Skeletal muscle satellite cell (primary cell): ENCODE measurements around the gene CALCOCO1.

Experiments
- H3K27me3 ChIP-seq: 2 replicates; pipeline ENCODE4 v1.7.0; 2013; ENCODE audit warnings: low read length; ENCODE audit not compliant: control insufficient read depth, insufficient read depth
- H3K36me3 ChIP-seq: 2 replicates; pipeline ENCODE4 v1.7.0; 2013; ENCODE audit warnings: mild to moderate bottlenecking, control low read depth, low read length; ENCODE audit not compliant: insufficient read depth
- H3K4me1 ChIP-seq: 2 replicates; pipeline ENCODE4 v1.7.0; 2013; ENCODE audit warnings: low read length; ENCODE audit not compliant: control insufficient read depth, insufficient read depth
- H3K4me2 ChIP-seq: 2 replicates; pipeline ENCODE4 v1.7.0; 2013; ENCODE audit warnings: mild to moderate bottlenecking, low read length
- H3K4me3 ChIP-seq: 2 replicates; pipeline ENCODE4 v1.7.0; 2013; ENCODE audit warnings: low read length
- H3K9ac ChIP-seq: 2 replicates; pipeline ENCODE4 v1.7.0; 2013; ENCODE audit warnings: mild to moderate bottlenecking, low read depth, low read length, moderate library complexity
- H3K9me3 ChIP-seq: replicated peaks from 2 replicates; pipeline ENCODE4 v1.7.0; 2013; ENCODE audit warnings: mild to moderate bottlenecking, control low read depth, low read length

Gene CALCOCO1

DNA sequence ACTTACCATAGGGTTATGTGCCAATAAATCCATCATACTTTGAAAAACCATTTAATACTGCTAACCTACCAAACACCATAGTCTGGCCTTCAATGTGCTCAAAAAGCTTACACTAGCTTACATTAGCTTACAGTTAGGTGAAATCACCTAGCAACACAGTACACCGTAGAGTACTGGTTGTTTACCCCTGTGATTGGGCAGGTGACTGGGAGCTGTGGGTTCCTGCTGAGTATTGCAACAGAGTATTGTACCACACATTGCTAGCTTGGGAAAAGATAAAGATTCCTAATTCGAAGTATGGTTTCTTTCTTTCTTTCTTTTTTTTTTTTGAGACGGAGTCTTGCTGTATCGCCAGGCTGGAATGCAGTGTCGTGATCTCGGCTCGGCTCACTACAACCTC is 56.9 kb downstream of the CALCOCO1 start:
- H3K4me3 ChIP-seq, result no peak overlapping the region
- H3K27me3 ChIP-seq, result no peaks in the 10 kb centered on the region
- peaks cover 65% of the 10 kb centered on the region for H3K36me3 ChIP-seq
- H3K9me3 ChIP-seq, result no peaks in the 10 kb centered on the region
- no peak overlapping the region for H3K4me2 ChIP-seq
- H3K9ac ChIP-seq, result no peak overlapping the region
- peaks cover 11% of the 10 kb centered on the region for H3K4me1 ChIP-seq

GRCh38 chr12:53667080-53667479 is 60.2 kb downstream of the CALCOCO1 start:
- H3K4me1 ChIP-seq, result no peaks in the 10 kb centered on the region
- no peak overlapping the region for H3K9ac ChIP-seq
- no peaks in the 10 kb centered on the region for H3K9me3 ChIP-seq
- no peak overlapping the region for H3K4me3 ChIP-seq
- no peak overlapping the region for H3K4me2 ChIP-seq
- H3K36me3 ChIP-seq, result peaks cover 68% of the 10 kb centered on the region
- H3K27me3 ChIP-seq, result no peaks in the 10 kb centered on the region

DNA sequence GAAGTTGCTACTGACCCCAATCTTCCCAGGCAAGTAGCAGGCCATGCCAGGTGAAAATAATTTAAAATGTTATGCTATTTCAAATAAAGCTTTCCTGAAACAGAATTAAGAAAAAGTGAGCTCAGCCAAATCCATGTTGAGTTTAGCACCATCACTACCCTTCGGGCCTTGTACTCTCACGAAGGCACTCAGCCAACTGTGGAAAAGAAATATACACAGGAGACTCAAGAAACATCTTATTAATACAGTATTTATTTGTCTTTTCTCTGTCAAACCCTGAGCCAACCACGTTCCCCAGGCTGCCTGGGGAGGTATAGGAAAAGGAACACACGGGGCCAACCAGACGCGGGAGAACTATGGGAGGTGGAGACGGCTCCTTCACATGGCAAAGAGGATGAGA is 62.3 kb downstream of the CALCOCO1 start:
- H3K4me3 ChIP-seq, result no peak overlapping the region
- H3K9me3 ChIP-seq, result no peaks in the 10 kb centered on the region
- no peak overlapping the region for H3K9ac ChIP-seq
- peaks cover 48% of the 10 kb centered on the region for H3K36me3 ChIP-seq
- H3K4me2 ChIP-seq, result no peak overlapping the region
- no peaks in the 10 kb centered on the region for H3K27me3 ChIP-seq
- H3K4me1 ChIP-seq, result peaks cover 5% of the 10 kb centered on the region

DNA sequence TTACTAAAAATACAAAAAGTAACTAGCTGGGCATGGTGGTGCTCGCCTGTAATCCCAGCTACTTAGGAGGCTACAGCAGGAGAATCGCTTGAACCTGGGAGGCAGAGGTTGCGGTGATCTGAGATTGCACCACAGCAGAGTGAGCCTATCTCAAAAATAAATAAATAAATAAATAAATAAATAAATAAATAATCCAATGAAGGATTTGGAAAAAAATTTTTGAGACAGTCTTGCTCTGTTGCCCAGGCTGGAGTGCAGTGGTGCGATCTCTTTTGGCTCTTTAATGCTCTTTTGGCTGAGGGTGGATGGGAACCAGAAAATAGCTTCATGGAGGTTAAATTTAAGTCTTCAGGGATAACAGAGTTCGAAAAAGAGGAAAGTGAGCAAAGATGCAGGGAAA is 63.1 kb downstream of the CALCOCO1 start:
- Histone ChIP-seq H3K9ac (no peak overlapping the region), H3K4me1 (peaks cover 12% of the 10 kb centered on the region), H3K9me3 (no peaks in the 10 kb centered on the region), H3K4me2 (no peak overlapping the region), H3K4me3 (no peak overlapping the region), H3K36me3 (peaks cover 40% of the 10 kb centered on the region), H3K27me3 (no peaks in the 10 kb centered on the region)

DNA sequence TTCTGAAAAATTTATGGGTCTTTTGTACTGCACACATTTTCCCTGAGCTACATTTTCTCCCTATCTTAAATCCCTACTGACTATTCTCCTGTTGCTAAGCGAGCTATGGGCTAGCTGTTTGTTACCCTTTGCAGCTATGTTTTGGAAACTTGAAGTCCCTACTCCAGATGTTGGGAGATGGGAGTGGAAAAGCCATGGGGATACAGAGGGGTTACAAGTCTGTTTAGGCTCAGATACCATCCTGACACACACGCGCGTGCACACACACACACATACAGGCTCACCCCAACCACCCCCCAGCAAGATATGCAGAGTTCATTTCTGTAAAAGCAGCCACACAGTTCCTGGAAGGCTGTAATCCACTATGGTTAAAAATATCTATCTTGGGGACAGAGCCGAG is 67.2 kb downstream of the CALCOCO1 start:
- Histone ChIP-seq H3K4me3 (no peak overlapping the region), H3K9ac (peak overlapping the region; percentile 63), H3K27me3 (no peaks in the 10 kb centered on the region), H3K9me3 (no peaks in the 10 kb centered on the region), H3K36me3 (peaks cover 14% of the 10 kb centered on the region), H3K4me1 (peaks cover 23% of the 10 kb centered on the region), H3K4me2 (peak overlapping the region; percentile 63)

DNA sequence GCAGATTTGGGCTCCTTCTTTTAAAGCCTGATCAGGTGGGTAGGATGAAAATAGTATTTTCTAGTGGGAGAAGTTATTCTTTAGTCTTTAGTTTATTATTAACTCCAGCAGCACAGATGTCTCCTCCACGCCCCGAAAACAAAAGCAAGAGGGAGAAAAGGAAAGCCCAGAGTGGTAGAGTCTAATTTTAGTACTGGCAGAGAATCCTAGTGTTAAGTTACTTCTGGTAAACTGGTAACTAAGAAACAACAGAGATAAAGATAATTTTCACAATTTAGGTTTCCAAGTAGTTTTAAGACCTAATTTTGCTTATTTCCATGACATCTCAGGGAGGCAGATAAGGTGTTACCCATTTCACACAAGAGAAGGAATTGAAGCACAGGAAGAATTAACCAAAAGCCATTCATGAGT is 67.7 kb downstream of the CALCOCO1 start:
- Histone ChIP-seq H3K4me3 (no peak overlapping the region), H3K9ac (peak overlapping the region; percentile 63), H3K36me3 (peaks cover 10% of the 10 kb centered on the region), H3K4me1 (peaks cover 23% of the 10 kb centered on the region), H3K27me3 (no peaks in the 10 kb centered on the region), H3K9me3 (no peaks in the 10 kb centered on the region), H3K4me2 (peak overlapping the region; percentile 63)

GRCh38 chr12:53659011-53659551 is 68.2 kb downstream of the CALCOCO1 start:
- Histone ChIP-seq H3K9ac (peak overlapping the region; percentile 63), H3K4me2 (peak overlapping the region; percentile 63), H3K4me3 (peak overlapping the region; percentile 50), H3K27me3 (no peaks in the 10 kb centered on the region), H3K9me3 (no peaks in the 10 kb centered on the region), H3K36me3 (peaks cover 6% of the 10 kb centered on the region), H3K4me1 (peaks cover 23% of the 10 kb centered on the region)
